ENCODE measurements around the gene OSBPL1A.

OSBPL1A gene

GRCh38 chr18:24187689-24188088 is 209.9 kb downstream of the OSBPL1A start:
- TF ChIP-seq FOXP2 (optimal IDR thresholded peaks at IDR 0.05; ENCODE audit: borderline replicate concordance, extremely low read depth, extremely low read length, insufficient read depth): no peak
- TF ChIP-seq REST (IDR thresholded peaks at IDR 0.05; ENCODE audit: insufficient read depth in 1 of 2, low read depth in 2 of 2, low read length in 2 of 2): no peak
- TF ChIP-seq POLR2AphosphoS5 (IDR thresholded peaks at IDR 0.05; ENCODE audit: low read depth, low read length): no peak
- no peak for TF ChIP-seq TAF1 (IDR thresholded peaks at IDR 0.05; ENCODE audit: borderline replicate concordance, insufficient read depth, low read length)
- no peak for TF ChIP-seq SIN3A (IDR thresholded peaks at IDR 0.05; ENCODE audit: borderline replicate concordance, insufficient read depth, low read length)

- TF ChIP-seq FOXP2 (optimal IDR thresholded peaks at IDR 0.05; ENCODE audit: borderline replicate concordance, extremely low read depth, extremely low read length, insufficient read depth) (no peak), TAF1 (IDR thresholded peaks at IDR 0.05; ENCODE audit: borderline replicate concordance, insufficient read depth, low read length) (no peak)
Measured at GRCh38 chr18:24187049-24187448, 210.6 kb downstream of the OSBPL1A start.

GRCh38 chr18:24185805-24186204 is 211.8 kb downstream of the OSBPL1A start:
- TF ChIP-seq SIN3A (IDR thresholded peaks at IDR 0.05; ENCODE audit: borderline replicate concordance, insufficient read depth, low read length) (no peak), POLR2AphosphoS5 (IDR thresholded peaks at IDR 0.05; ENCODE audit: low read depth, low read length) (no peak), REST (IDR thresholded peaks at IDR 0.05; ENCODE audit: insufficient read depth in 1 of 2, low read depth in 2 of 2, low read length in 2 of 2) (no peak), FOXP2 (optimal IDR thresholded peaks at IDR 0.05; ENCODE audit: borderline replicate concordance, extremely low read depth, extremely low read length, insufficient read depth) (no peak), TAF1 (IDR thresholded peaks at IDR 0.05; ENCODE audit: borderline replicate concordance, insufficient read depth, low read length) (no peak)

- TF ChIP-seq POLR2AphosphoS5 (IDR thresholded peaks at IDR 0.05; ENCODE audit: low read depth, low read length) (no peak), FOXP2 (optimal IDR thresholded peaks at IDR 0.05; ENCODE audit: borderline replicate concordance, extremely low read depth, extremely low read length, insufficient read depth) (no peak), REST (IDR thresholded peaks at IDR 0.05; ENCODE audit: insufficient read depth in 1 of 2, low read depth in 2 of 2, low read length in 2 of 2) (no peak), TAF1 (IDR thresholded peaks at IDR 0.05; ENCODE audit: borderline replicate concordance, insufficient read depth, low read length) (no peak)
Measured at GRCh38 chr18:24181806-24182205, 215.8 kb downstream of the OSBPL1A start.

GRCh38 chr18:24180048-24180447 is 217.6 kb downstream of the OSBPL1A start:
- TF ChIP-seq POLR2AphosphoS5 (IDR thresholded peaks at IDR 0.05; ENCODE audit: low read depth, low read length): no peak
- no peak for TF ChIP-seq TAF1 (IDR thresholded peaks at IDR 0.05; ENCODE audit: borderline replicate concordance, insufficient read depth, low read length)
- no peak for TF ChIP-seq FOXP2 (optimal IDR thresholded peaks at IDR 0.05; ENCODE audit: borderline replicate concordance, extremely low read depth, extremely low read length, insufficient read depth)
- TF ChIP-seq SIN3A (IDR thresholded peaks at IDR 0.05; ENCODE audit: borderline replicate concordance, insufficient read depth, low read length): no peak
- TF ChIP-seq REST (IDR thresholded peaks at IDR 0.05; ENCODE audit: insufficient read depth in 1 of 2, low read depth in 2 of 2, low read length in 2 of 2): no peak

Measured in PFSK-1 (cell line).